ENCODE measurements around the gene MIPOL1.
A peak's percentile ranks its signal among the peaks of the same experiment; 100 is the strongest.

GRCh38 chr14:37594238-37594970, 396.7 kb downstream of the MIPOL1 start:
- TF ChIP-seq POLR2AphosphoS5 (IDR thresholded peaks at IDR 0.05; ENCODE audit: low read depth) (no peak), CTCF (conservative IDR thresholded peaks at IDR 0.05; ENCODE audit: low read depth in 2 of 2) (peak; percentile 74 to 95), NANOG (IDR thresholded peaks at IDR 0.05; ENCODE audit: borderline replicate concordance) (no peak), CREB1 (CRISPR knock-in tag; IDR thresholded peaks at IDR 0.05; ENCODE audit: low read depth) (no peak)

Measured in GM23338 (cell line).